Motor neuron (in vitro differentiated cells): ENCODE data around the gene GNB1L. TPM values are rescaled to one million over a fixed set of nuclear protein-coding genes. Genes with fewer than 3 reads are reported as not detected.
A peak's percentile ranks its signal among the peaks of the same experiment; 100 is the strongest.

Source experiments
- ATAC-seq, 8 experiments: fragments of 200-7000 bp; cut with Tn5 transposase; replicated peaks in 6 of 8; 2 replicates each; pipeline ENCODE4 v1.8.0; 2021; ENCODE audit warnings: mild to moderate bottlenecking in 8 of 8, moderate library complexity in 8 of 8
- H3K27ac ChIP-seq, 2 donors: fragments of 250-450 bp; sonication (Bioruptor Pico); 2 replicates each; pipeline ENCODE4 v1.9.0; 2021; ENCODE audit warnings: antibody characterized with exemption in 2 of 2, mild to moderate bottlenecking in 2 of 2, moderate library complexity in 1 of 2
- H3K4me1 ChIP-seq, 2 donors: fragments of 250-450 bp; sonication (Bioruptor Pico); replicated peaks in 1 of 2; 2 replicates each; pipeline ENCODE4 v1.6.1; 2021; ENCODE audit warnings: antibody characterized with exemption in 2 of 2, mild to moderate bottlenecking in 2 of 2, moderate library complexity in 1 of 2
- H3K4me3 ChIP-seq, 5 donors: fragments of 250-450 bp; sonication (Bioruptor Pico); 2 replicates each; pipeline ENCODE4 v1.9.0; 2021; ENCODE audit warnings: antibody characterized with exemption in 5 of 5, mild to moderate bottlenecking in 5 of 5, moderate library complexity in 4 of 5
- WGBS, 10 experiments: fragments of 450-650 bp; shearing (Covaris generic); methylation state at CpG; one replicate each; pipeline ENCODE4 v1.0.0; 2022; 5-methylcytosine and 5-hydroxymethylcytosine counted together
- in situ Hi-C, 9 experiments: fragments of 400-800 bp; cut with MboI; loops; one replicate each; pipeline ENCODE4 v1.15.0; 2021; ENCODE audit warnings: low sequenced_read_pairs in 9 of 9, low pct_unique_long_range_greater_than_20kb in 2 of 9; ENCODE audit not compliant: unreplicated experiment in 9 of 9
- total RNA-seq, 8 experiments: library from RNA; unstranded; fragments of 300-600 nt; gene quantifications; 2 replicates each; pipeline versions ENCODE4 v1.2.3 to v1.2.4, GENCODE V29; 2022

Gene GNB1L
- total RNA-seq, 8 experiments from 2014 or later = 5.6 to 7.2 (median 6.4) TPM

DNA sequence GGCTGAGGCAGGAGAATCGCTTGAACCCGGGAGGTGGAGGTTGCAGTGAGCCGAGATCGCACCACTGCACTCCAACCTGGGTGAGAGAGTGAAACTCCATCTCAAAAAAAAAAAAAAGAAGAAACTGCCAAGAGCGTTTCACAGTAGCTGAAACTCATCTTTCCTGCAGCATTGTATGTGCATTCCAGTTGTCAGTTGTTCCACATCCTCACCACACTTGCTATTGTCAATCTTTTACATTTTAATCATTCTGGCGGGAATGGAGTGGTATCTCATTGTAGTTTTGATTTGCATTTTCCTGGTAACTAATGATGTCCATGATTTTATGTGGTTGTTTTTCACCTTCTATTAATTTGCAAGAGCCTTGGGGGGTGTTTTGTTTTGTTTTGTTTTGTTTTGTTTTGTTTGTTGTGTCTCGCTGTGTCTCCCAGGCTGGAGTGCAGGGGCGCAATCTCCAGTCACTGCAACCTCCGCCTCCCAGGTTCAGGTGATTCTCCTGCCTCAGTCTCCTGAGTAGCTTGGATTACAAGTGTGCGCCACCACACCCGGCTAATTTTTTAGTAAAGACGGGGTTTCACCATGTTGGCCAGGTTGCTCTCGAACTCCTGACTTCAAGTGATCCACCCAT, 8.1 kb upstream of the GNB1L start:
- ATAC-seq = no peak
- in situ Hi-C loops = no loop called here
- Histone ChIP-seq H3K27ac (no peak overlapping the region), H3K4me1 (no peaks in the 10 kb centered on the region), H3K4me3 (no peak overlapping the region)
- WGBS, 10 experiments = 83 to 100% (median 91%) methylated on average over 1 to 9 of the region's 13 CpGs; no CpG with 5 or more reads in 1 of the 10 experiments

- Histone ChIP-seq H3K4me1 (peaks cover 7 to 8% of the 10 kb centered on the region in 2 donors), H3K27ac (no peak overlapping the region), H3K4me3 (no peak overlapping the region)
- no peak for ATAC-seq
- in situ Hi-C loops = no loop called here
- WGBS, 10 experiments = 81 to 100% (median 93%) methylated on average over 3 to 8 of the region's 8 CpGs
Observed at GRCh38 chr22:19859861-19860510, 5.3 kb upstream of the GNB1L start.

GRCh38 chr22:19857382-19857781, 2.7 kb upstream of the GNB1L start:
- Histone ChIP-seq H3K4me1 (peaks cover 16 to 18% of the 10 kb centered on the region in 2 donors), H3K27ac (no peak overlapping the region), H3K4me3 (no peak overlapping the region)
- ATAC-seq = no peak
- 91 to 100% (median 100%) methylated on average over 2 to 3 of the region's 3 CpGs; no CpG with 5 or more reads in 1 of the 10 experiments for WGBS, 10 experiments
- in situ Hi-C loops = no loop called here

DNA sequence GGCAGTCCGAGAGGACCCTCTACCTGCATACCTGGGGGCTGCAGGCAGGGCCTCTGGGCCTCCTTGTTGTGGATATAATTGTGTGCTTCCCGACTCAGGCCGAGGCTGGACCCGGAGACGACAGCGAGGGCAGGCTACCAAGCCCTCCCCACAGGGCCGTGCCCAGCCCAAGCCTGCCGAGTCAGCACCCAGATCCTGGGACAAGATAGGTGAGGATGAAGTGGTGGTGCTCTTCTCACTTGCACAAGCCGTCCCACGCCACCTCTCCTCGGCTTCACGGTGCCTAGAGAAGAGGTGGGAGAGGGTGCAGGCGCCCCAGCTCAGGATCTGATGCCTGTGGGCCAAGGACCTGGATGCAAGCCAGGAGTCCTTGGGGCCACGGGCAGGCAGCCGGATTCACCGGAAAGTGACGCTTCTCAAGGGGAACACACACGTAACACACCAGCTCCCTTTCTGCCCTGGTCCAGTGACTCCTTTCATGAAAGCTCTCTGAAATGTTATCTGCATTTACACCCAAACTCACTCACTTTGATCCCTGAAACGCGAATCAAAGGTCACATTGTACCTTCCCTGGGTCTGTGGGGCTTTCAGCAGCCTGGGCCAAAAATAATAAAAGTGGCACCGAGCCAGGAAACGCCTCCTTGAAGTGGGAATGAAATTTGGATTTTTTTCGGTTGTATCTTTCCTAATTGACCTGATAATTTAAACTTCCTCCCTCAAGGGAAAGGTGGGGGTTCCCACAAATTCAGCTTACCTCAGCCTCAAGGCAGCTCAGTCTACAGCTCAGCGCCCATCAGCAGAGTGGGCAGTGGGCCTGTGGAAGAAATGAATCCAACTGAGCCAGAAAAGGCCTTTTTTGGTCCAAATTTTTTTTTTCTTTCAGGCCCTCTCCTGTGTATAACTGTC, 1.1 kb upstream of the GNB1L start:
- H3K4me3 ChIP-seq = peak overlapping the region; percentile 69 to 97 (median 71)
- H3K4me1 ChIP-seq = peaks cover 16 to 18% of the 10 kb centered on the region in 2 donors
- in situ Hi-C loops = no loop called here
- ATAC-seq = peak in 3 of 8 experiments; percentile 14 to 26 (median 17)
- peak overlapping the region; percentile 92 to 99 for H3K27ac ChIP-seq
- 0 to 100% (median 20%) methylated on average over 1 to 16 of the region's 24 CpGs; no CpG with 5 or more reads in 3 of the 10 experiments for WGBS, 10 experiments

DNA sequence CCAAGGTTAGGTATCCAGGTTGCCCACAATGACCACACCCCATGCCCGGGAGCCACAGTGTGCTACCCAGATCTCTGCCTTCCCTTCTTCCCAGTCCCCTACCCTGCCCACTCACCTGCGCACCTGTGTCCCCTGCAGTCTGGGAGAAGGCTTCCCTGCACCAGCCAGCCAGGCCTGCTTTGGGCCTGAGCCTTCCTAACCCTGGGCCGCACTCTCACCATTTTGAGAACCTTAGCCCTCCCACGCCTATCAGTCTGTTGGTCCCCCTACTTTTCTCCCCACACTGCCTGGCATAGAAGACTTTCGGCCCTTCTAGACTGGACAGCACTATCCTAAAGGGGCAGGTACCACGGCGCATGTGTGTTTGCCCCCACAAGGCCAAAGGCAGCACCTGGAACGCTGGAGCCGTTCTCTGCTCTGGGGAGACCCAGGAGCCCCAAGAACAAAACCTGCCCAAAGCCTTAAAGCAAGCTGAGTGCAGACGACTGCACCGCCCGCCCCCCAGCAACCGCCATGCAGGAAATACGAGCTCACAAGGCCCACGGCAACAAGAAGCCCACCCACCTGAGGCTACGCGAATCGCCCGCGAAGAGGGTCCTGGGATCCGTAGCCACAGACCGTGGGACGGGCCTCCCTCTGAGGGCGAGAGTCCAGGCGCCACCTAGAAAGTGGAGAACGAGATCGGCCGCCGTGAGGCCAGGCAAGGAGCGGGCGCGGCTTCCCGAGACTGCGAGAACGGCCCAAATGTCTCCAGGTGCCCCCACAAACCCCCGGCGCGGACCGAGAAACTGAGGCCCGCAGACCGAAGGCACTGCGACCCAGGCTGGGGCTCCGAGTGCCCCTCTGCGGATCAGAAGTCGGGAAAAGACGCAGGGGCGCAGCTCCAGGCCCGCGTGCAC, 546 bp downstream of the GNB1L start:
- in situ Hi-C loops = no loop called here

GRCh38 chr22:19853058-19853878, 1.4 kb downstream of the GNB1L start:
- peak overlapping the region; percentile 69 to 97 (median 71) for H3K4me3 ChIP-seq
- no peak for ATAC-seq
- in situ Hi-C loops = no loop called here
- peaks cover 16 to 18% of the 10 kb centered on the region in 2 donors for H3K4me1 ChIP-seq
- H3K27ac ChIP-seq = peak overlapping the region; percentile 56 to 99
- 0 to 60% (median 44%) methylated on average over 1 to 6 of the region's 11 CpGs; no CpG with 5 or more reads in 5 of the 10 experiments for WGBS, 10 experiments

More for the DNA sequence above, 546 bp downstream of the GNB1L start:
- peaks cover 16 to 18% of the 10 kb centered on the region in 2 donors for H3K4me1 ChIP-seq
- H3K27ac ChIP-seq = peak overlapping the region; percentile 56 to 99
- ATAC-seq = peak; percentile 13 to 40 (median 27)
- peak overlapping the region; percentile 69 to 97 (median 71) for H3K4me3 ChIP-seq
- 0 to 60% (median 3%) methylated on average over 1 to 10 of the region's 49 CpGs; no CpG with 5 or more reads in 4 of the 10 experiments for WGBS, 10 experiments

DNA sequence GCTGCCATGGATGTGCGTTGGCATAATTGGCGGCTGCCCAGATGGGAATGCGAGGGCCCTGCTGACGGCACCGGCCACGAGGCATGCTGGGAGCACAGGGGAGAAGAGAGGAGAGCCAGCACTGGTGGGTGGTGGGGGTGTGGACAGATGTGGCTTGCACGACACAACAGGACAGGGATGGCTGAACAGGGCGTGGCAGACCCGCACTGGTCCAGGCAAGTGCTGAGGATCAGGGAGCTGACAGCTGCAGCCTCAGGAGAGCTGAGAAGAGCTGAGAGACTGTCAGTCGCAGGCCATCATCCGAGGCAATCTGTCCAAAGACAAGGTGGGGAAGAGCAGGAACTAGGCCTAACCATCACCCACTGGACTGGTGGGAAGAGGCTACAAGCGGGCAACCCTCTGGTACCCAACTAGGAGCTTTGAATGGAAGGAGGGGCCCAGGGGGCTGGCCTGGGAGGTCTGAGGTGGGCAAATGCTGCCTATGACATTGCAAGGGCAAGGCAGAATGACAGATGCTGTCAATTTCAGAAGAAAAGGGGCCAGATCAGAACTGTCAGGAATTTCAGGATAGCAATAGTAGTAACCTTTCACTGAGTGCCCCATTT, 2.4 kb downstream of the GNB1L start:
- Histone ChIP-seq H3K4me1 (peaks cover 16 to 18% of the 10 kb centered on the region in 2 donors), H3K27ac (no peak overlapping the region), H3K4me3 (peak overlapping the region in 1 of 5 donors; percentile 80)
- ATAC-seq = no peak
- in situ Hi-C loops = no loop called here
- WGBS, 10 experiments = 67 to 100% (median 100%) methylated on average over 1 to 2 of the region's 12 CpGs; no CpG with 5 or more reads in 7 of the 10 experiments

GRCh38 chr22:19851291-19852176, 3.1 kb downstream of the GNB1L start:
- Histone ChIP-seq H3K4me1 (peaks cover 16 to 18% of the 10 kb centered on the region in 2 donors), H3K4me3 (no peak overlapping the region), H3K27ac (no peak overlapping the region)
- 81 to 100% (median 94%) methylated on average over 1 to 13 of the region's 21 CpGs; no CpG with 5 or more reads in 4 of the 10 experiments for WGBS, 10 experiments
- no peak for ATAC-seq
- in situ Hi-C loops = no loop called here

DNA sequence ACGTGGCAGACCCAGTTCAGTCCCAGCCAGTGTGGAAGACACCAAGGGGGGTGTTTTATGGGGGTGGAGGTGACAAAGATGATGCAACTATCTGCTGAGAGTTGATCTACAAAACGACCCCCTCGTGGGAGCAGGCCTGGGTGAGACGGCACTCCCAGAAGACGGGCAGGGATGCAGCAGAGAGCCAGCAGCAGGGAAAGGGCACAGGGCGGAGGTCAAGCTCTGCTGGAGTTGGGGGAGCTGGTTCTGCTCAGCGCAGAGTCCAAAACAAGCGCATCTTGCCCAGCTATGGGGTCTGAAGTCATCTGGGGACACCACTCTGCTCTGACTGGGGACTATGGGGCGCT, 3.9 kb downstream of the GNB1L start:
- no peak overlapping the region for H3K27ac ChIP-seq
- H3K4me3 ChIP-seq = no peak overlapping the region
- 87 to 100% (median 95%) methylated on average over 1 to 5 of the region's 9 CpGs; no CpG with 5 or more reads in 6 of the 10 experiments for WGBS, 10 experiments
- peaks cover 10 to 13% of the 10 kb centered on the region in 2 donors for H3K4me1 ChIP-seq
- ATAC-seq = no peak
- in situ Hi-C loops = no loop called here

- H3K27ac ChIP-seq = no peak overlapping the region
- in situ Hi-C loops = no loop called here
- H3K4me3 ChIP-seq = no peak overlapping the region
- peaks cover 8 to 11% of the 10 kb centered on the region in 2 donors for H3K4me1 ChIP-seq
- 20 to 100% (median 92%) methylated on average over 1 to 6 of the region's 9 CpGs; no CpG with 5 or more reads in 2 of the 10 experiments for WGBS, 10 experiments
- no peak for ATAC-seq
Observed at GRCh38 chr22:19849835-19850762, 4.6 kb downstream of the GNB1L start.
